Stimulated activated CD4-positive, alpha-beta T cell treated with anti-CD3 and anti-CD28 coated beads, Interleukin-2, amount 100 ng/mL, for 4 hours (primary cell): ENCODE measurements around the gene ERC1.
A peak's percentile ranks its signal among the peaks of the same experiment; 100 is the strongest.
"Not testable (repeated sequence)": the region's sequence is repeated elsewhere in the genome, so short reads cannot be mapped to it uniquely, and the experiment has no call there.

Experiments
- DNase-seq: peaks from one replicate; pipeline ENCODE4 v3.0.0-alpha.2; 2020; ENCODE audit warnings: low read depth

Gene ERC1

GRCh38 chr12:1078002-1078401 is 87.0 kb downstream of the ERC1 start:
- DNase-seq: no peak

- no peak for DNase-seq
These were observed 89.6 kb downstream of the ERC1 start for GRCh38 chr12:1080520-1081223.

- no peak for DNase-seq
These were observed 92.3 kb downstream of the ERC1 start for GRCh38 chr12:1083151-1083888.

- DNase-seq: no peak
These were observed 92.9 kb downstream of the ERC1 start for GRCh38 chr12:1083889-1084262.

DNA sequence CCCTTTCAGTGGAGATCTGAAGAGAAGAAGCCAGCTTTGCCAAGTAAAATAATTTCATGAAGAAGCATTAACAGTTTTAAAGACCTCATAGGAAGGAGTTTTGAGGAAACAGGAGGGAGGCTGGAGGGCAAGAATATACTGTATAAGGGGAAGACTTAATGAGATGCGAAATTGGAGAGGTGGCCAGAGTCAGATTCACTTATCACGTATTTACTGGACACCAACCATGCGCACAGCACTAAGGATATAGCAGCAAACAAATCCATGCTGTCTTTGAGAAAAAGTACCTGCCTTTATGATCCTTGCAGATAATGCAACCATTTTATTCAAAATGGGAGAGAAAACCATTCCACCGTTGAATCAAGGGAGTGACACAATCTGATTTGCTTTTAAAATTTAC is 100.3 kb downstream of the ERC1 start:
- no peak for DNase-seq

DNA sequence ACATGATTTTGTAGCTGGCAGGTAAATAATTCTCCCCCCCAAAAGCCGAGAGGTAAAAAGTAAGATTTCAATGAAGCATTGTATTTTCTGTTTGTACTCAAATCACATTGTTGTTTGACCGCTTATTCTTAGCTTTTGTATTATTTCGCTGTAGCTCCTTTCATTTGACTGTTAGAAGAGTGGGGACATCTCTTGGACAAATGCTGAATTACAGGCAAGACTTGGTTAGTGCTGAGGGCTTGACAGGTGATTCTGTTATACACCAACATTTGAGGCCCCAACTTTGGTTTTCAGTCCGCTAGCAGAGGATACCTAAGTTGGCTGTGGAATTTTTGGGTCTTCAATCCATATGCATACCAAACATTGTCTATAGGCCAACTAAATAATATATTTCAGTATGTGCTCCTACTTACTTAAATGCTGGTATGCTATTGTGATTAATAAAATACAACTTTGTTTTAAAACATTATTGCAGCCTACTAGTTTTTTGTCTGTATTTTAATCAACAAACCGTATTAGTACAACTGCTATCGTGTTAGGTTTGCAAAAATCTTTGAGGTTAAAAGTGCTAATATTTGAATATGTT is 102.2 kb downstream of the ERC1 start:
- peak; percentile 11 for DNase-seq

- no peak for DNase-seq
These were observed 103.7 kb downstream of the ERC1 start for GRCh38 chr12:1094714-1095113.

DNA sequence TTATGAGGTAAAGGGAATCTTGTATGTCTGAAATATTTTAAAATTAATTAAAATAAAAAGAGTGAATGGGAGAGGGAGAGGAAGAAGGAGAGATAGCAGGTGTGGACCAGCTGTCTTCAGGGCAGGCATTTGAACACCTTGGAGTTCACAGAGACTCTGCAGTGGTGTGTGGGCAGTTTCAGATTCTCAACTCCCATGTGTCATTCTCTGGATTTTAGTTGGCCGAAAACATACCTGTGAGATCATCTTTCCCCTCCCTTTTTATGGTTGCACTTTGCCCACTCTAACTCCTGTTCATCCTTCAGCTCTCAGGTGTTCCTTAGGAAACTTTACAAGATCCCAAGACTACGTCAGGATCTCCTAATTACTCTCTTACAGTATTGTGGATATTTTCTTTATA is 108.1 kb downstream of the ERC1 start:
- no peak for DNase-seq

GRCh38 chr12:1099618-1100017 is 108.6 kb downstream of the ERC1 start:
- DNase-seq: not testable (repeated sequence)

DNA sequence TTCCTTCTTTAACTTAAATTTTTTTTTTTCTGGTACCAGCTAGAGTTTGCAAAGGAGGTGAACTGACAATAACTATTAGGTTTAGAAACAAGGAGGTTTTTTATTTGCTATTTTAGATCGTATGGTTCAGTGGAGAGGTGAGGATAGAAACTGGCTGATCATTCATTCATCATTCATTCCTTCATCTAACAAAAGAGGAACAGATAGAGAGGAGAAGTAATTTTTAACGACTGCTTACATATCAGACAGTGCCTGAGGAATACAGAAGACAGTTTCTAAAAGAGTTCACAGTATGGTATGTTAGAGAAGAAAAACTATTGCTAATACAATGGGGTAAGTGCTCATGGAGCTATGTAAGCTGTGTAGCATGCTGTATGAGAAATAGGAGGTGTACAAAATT is 111.1 kb downstream of the ERC1 start:
- no peak for DNase-seq

GRCh38 chr12:1102791-1103450 is 111.9 kb downstream of the ERC1 start:
- no peak for DNase-seq

DNA sequence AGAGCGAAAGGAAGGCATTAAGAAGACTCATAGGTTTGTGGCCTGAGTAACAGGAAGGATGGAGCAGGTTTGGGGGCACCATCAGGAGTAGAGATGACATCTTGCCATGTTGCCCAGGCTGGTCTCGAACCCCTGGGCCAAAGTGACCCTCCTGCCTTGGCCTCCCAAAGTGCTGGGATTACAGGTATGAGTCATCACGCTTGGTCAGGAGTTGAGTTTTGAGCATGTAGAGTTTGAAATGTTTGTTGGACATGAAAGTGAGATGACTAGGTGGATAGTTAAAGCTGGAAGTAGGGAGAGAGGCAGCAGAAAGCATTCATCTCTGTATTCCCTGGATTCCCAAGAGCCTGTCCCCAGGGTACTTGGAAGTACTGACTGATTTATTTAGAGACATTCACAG is 112.6 kb downstream of the ERC1 start:
- no peak for DNase-seq

- no peak for DNase-seq
These were observed 113.2 kb downstream of the ERC1 start for GRCh38 chr12:1104088-1104800.

DNA sequence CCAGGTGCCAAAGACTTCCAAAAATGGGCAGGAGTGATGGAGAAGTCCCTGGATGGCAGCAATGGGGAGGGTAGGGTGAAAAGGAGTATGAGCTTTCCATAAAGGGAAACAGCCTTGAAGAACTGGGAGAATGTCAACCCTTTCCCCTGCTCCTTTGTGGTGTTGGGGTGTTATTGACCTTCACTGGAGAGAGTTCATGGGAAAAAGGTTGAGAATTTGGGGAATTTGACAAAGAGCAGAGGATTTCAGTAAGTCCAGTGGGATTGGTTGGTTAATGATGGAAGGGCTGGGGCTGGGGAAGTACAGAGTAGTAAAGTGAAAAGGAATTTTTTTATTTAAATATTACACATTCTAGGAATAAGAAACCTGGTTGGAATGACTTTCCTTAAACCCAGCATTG is 116.6 kb downstream of the ERC1 start:
- no peak for DNase-seq

- no peak for DNase-seq
These were observed 117.3 kb downstream of the ERC1 start for GRCh38 chr12:1108276-1108675.

DNA sequence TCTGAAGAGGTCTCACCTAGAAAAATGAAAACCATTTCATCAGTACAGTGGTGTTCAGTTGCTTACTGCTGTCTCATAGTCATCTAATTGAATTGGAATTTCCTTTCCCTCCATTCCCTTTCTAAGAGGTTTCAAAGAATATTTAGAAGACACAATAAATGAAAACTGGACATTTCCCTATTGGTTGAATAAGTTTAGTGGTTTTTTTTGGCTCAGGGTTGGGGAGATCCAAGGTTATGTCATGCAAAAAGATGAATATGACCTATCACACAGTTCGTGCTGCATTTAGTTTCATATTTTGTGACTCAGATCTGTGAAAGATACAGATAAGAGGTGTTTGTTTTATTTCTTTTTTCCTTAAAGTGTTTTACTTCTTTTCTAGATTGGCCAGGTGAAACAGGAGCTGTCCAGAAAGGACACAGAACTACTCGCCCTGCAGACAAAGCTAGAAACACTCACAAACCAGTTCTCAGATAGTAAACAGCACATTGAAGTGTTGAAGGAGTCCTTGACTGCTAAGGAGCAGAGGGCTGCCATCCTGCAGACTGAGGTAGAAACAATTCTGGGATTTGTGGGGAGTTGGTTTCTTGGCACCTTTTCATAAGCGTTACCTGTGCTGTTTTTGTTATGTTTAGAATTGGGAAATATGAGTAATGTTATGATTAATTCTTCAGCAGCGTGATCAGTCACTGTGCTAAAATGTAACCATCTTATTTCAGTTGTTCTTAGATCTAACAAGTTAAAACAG is 124.6 kb downstream of the ERC1 start:
- DNase-seq: no peak

DNA sequence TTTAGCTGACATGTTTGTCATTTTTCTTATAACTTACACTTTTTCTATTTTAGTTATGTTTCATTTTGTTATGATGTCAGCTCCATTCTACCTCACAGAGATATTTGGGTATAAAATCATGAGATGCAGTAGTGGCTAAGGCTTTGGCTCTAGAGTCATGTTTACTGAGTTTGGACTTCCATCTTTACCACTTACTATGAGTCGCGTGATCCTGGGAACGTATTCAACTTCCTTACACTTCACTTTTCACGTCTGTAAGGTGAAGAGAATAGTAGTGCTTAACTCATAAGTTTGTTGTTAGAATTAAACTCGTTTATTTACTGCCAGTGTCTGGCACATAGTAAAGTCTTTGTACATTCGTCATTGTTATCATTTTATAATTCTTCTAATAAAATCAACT is 126.3 kb downstream of the ERC1 start:
- DNase-seq: no peak

DNA sequence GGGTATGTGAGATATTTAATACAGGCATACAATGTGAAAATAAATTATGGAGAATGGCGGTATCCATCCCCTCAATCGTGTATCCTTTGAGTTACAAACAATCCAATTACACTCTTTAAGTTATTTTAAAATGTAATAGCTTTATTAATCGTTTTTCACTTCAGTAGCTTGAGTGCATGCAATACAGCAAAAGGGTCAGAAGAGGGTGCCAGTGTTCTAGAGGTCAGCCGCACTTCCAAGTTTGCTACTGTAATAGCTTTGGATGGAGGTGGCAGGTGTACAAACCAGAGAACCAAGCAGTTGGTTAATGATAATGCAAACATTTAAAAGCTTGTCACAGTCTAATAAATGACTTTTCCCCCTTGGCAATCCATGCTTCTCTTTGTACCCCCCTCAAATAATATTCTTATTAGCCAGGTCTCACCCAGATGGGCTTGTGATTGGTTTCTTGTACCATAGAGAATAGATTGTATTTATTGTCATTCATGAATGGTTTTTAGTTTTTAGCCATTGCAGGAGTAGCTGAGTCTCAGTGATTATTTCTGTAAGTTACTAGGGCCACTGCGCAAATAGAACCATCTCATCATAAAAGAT is 127.0 kb downstream of the ERC1 start:
- DNase-seq: peak; percentile 55

DNA sequence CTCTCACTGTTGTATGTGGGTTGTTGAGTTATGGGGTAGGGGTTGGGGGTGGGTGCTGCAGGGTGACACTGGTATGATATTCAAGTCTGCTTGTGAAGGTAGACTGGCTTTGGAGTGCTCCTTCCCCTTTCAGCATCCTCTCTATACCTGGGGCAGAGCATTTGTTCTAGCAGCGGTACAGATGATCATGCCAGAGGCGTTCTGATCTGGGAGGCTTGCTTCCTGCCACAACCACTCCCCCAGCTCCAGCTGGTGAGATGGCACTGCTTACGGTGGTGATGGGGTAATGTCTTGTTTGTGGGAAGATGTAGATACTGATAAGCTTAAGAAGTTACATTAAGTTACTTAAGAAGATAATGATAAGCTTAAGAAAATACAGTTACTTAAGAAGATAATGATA is 131.8 kb downstream of the ERC1 start:
- DNase-seq: no peak

GRCh38 chr12:1126091-1126490 is 135.1 kb downstream of the ERC1 start:
- DNase-seq: no peak

GRCh38 chr12:1127021-1127420 is 136.0 kb downstream of the ERC1 start:
- DNase-seq: no peak
